Measurements from ENCODE around the gene DCAF11.
A peak's percentile ranks its signal among the peaks of the same experiment; 100 is the strongest.
"Not testable (repeated sequence)": the region's sequence is repeated elsewhere in the genome, so short reads cannot be mapped to it uniquely, and the experiment has no call there.

DCAF11 gene

DNA sequence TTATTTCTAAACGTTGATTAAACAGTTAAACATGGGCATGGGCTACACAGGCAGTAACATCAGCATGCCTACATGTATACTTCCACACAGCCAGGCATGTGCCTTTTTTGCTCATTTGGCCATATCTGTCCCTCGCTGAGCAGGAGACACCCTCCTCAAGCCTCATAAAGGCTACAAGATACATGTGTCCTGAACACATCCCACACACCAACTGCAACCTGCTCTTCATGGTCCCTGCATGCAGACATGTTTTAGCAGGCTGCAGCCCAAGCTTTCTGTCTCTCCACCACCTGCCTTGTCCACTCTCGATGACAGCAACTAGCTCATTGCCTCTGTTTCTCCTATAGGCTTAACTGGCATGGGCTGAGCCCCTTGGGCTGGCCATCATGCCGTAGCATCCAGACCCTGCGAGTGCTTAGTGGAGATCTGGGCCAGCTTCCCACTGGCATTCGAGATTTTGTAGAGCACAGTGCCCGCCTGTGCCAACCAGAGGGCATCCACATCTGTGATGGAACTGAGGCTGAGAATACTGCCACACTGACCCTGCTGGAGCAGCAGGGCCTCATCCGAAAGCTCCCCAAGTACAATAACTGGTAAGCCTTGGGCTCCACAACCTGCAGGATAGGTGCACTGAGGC lies 17.9 kb upstream of the DCAF11 start:
- no peak for DNase-seq (ENCODE audit: low read depth in 2 of 2)

- DNase-seq (ENCODE audit: low read depth in 2 of 2), result no peak
These were observed 16.2 kb upstream of the DCAF11 start for GRCh38 chr14:24098229-24098926.

GRCh38 chr14:24098927-24099813 lies 15.4 kb upstream of the DCAF11 start:
- DNase-seq (ENCODE audit: low read depth in 2 of 2), result no peak

DNA sequence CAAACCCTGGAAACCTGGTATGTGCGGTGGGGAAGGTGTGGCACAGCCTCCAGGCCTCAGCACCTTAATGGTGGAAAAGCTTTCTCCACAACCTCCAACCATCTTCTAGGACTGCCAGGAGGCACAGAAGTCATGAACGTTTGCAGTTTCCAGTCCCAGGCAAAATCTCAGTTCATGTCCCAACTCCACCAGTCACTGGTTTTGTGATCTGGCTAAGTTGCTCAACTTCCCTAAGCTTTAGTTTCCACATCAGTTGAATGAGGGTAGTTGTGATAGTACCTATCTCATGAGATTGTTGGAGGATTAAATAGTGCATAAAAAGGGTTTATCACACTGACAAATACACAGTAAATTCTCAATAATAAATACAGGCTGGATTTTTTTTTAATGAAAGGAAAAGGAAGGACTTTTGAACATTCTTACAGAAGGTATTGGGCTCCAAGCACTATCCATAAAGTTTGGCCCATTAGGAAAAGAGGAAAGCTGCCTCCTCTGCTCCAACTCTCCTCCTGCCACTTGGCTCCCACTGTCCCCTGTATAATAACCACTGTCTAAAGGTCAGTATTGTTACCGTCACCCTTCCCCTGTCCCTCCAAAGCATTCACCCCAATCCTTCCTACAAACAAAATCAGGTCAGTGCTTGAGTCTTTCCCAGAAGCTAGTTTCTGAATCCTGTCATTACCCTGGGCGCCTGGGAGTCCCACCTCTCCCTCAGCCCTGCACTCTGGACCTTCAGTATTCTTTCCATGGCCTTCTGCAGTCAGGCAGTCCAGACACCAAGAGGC lies 14.2 kb upstream of the DCAF11 start:
- DNase-seq (ENCODE audit: low read depth in 2 of 2), result no peak

- DNase-seq (ENCODE audit: low read depth in 2 of 2), result no peak
These were observed 13.5 kb upstream of the DCAF11 start for GRCh38 chr14:24100982-24101494.

- no peak for DNase-seq (ENCODE audit: low read depth in 2 of 2)
These were observed 12.1 kb upstream of the DCAF11 start for GRCh38 chr14:24102357-24103048.

DNA sequence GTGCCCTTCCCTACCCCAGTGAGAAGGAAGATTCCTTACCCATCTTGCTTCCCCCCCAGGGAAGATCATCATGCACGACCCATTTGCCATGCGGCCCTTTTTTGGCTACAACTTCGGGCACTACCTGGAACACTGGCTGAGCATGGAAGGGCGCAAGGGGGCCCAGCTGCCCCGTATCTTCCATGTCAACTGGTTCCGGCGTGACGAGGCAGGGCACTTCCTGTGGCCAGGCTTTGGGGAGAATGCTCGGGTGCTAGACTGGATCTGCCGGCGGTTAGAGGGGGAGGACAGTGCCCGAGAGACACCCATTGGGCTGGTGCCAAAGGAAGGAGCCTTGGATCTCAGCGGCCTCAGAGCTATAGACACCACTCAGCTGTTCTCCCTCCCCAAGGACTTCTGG lies 11.1 kb upstream of the DCAF11 start:
- no peak for DNase-seq (ENCODE audit: low read depth in 2 of 2)

- not testable (repeated sequence) for DNase-seq (ENCODE audit: low read depth in 2 of 2)
These were observed 8.9 kb upstream of the DCAF11 start for GRCh38 chr14:24105609-24106239.

DNA sequence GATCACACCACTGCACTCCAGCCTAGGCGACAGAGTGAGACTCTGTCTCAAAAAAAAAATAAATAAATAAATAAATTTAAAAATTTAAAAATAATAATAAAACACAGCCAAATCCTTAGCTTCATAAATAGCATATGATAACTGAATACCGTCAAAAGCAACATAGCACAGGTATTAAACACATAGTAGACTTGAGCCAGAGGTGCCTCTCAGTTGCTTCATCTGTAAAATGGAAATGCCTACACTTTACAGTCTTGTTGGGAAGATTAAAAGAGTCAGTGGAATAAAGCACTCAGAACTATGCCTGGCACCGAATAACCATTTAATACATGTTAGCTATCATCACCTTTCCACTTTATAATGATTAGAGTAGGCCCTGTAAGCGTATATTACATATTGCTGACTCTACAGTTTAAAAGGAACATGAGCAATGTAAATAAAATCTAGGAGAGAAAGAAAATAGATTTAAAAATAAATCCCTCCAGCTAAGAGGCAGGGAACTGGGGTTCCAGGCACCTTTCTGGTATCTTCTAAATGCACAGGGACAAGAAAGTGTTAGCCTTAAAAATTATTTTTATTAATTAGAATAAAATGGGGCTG lies 7.8 kb upstream of the DCAF11 start:
- DNase-seq (ENCODE audit: low read depth in 2 of 2), result no peak

GRCh38 chr14:24108336-24108874 lies 6.2 kb upstream of the DCAF11 start:
- no peak for DNase-seq (ENCODE audit: low read depth in 2 of 2)

DNA sequence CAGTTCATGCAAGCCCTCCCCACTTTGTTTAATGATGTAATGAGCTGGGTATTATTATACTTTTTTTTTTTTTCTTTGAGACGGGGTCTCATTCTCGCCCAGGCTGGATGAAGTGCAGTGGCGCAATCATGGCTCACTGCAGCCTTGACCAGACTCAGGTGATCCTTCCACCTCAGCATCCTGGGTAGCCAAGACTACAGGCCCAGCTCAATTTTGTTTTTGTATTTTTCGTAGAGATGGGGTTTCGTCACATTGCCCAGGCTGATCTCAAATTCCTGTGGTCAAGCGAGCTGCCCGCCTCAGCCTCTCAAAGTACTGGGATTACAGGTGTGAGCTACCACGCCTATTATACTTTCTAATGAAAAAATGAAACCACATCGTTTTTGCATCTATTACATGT lies 4.5 kb upstream of the DCAF11 start:
- DNase-seq (ENCODE audit: low read depth in 2 of 2), result no peak

GRCh38 chr14:24110523-24110922 lies 4.1 kb upstream of the DCAF11 start:
- DNase-seq (ENCODE audit: low read depth in 2 of 2), result no peak

- no peak for DNase-seq (ENCODE audit: low read depth in 2 of 2)
These were observed 1.2 kb upstream of the DCAF11 start for GRCh38 chr14:24113379-24113800.

DNA sequence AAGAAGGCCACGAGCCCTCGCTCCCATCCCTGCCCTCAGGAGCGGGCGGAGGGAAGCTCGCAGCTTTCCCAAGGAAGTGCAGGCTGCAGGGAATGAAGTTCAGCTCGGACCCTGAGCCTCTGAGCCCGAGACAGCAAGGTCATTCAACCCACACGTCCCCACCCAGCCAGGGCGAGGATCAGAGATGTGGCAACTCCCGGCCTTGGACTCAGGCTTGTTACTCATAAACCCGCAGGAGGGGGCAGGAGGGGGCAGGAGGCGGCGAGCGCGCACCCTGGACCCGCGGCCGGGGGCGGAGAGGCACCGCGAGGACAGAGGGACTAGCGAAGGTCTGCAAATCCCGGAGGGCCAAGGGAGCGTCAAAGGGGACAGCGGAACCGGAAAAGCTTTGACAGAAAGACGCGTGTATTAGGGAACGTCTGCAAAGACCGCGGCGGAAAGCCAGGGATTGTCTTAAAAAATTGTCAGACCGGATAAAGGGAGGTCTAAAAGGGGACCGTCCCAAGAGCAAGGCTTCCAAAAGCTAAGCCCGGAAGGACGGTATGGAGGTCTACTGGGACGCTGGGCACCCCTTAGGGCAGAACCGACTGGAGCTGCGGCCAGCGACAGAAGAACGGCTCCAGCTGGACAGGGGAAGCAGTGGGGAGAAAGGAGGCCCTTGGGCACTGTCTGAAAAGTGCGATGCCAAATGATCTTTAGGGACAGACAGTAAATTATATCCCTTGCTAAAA lies 611 bp upstream of the DCAF11 start:
- DNase-seq (ENCODE audit: low read depth in 2 of 2), result peak; percentile 62 to 65

- no peak for DNase-seq (ENCODE audit: low read depth in 2 of 2)
These were observed 998 bp downstream of the DCAF11 start for GRCh38 chr14:24115422-24116127.

- no peak for DNase-seq (ENCODE audit: low read depth in 2 of 2)
These were observed 1.7 kb downstream of the DCAF11 start for GRCh38 chr14:24116128-24116814.

DNA sequence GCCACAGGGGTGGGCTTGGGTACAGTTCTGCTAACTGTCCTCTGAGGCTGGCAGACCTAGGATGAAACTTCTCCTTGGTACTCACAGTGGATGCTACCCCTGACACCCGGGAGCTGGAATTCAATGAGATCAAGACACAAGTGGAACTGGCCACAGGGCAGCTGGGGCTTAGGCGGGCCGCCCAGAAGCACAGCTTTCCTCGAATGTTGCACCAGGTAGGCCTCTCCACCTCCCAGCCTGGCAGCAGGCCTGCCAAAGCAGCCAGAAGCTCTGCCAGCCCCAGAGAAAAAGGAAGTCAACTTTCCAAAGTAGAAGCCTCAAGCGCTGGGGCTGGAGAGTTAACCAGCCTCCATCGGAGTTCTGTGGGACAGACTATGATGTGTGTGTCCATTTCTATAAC lies 2.6 kb downstream of the DCAF11 start:
- DNase-seq (ENCODE audit: low read depth in 2 of 2), result no peak

DNA sequence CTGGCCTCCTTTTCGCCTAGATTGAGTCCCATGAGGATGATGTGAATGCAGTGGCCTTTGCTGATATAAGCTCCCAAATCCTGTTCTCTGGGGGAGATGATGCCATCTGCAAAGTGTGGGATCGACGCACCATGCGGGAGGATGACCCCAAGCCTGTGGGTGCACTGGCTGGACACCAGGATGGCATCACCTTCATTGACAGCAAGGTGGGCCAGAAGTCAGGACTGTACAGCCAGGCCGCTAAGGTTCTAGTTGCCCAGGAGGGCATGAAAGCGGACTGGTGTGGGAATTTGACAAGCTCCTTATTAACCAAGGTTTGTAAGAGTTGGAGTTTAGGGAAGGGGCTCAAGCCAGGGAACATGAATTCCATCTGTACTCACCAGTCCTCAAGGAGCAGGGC lies 5.1 kb downstream of the DCAF11 start:
- no peak for DNase-seq (ENCODE audit: low read depth in 2 of 2)

Measured in fibroblast of skin of left quadriceps (primary cell).